Measurements from ENCODE around the gene OR5K2. TPM values are rescaled to one million over a fixed set of nuclear protein-coding genes. Genes with fewer than 3 reads are reported as not detected.

The OR5K2 gene
- polyA plus RNA-seq (2011; rRNA removed) = not detected in 2 replicates
- not detected in 2 replicates for polyA plus RNA-seq (2012; cell fraction: cytosol; rRNA removed)
- polyA plus RNA-seq (2012; cell fraction: nucleus; rRNA removed) = not detected in 2 replicates
- not detected in 3 replicates for polyA plus RNA-seq (2017; fragmentation: RNase III; extraction: RNeasy Plus Mini Kit Qiagen cat#74134 plus additional on column Dnase treatment)
- not detected in 2 replicates for polyA minus RNA-seq (2011; rRNA and poly(A)+ RNA removed)

DNA sequence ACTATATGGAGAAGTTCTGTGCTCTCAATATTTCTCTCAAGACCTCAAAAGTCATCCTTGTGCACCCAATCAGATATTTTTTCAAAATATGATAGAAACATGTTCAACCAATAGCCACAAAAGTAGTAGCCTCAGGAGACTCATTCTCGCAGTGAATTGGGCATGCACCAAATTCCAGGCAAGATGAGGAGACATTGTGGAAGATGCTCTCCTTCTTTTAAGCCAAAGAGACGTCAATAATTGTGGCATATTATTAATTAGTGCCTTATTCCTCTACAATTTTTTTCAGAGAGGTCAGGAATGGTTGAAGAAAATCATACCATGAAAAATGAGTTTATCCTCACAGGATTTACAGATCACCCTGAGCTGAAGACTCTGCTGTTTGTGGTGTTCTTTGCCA is at the start of gene OR5K2:
Gene OR5K2 (plus strand): TSS at position 301 of the 400 bp plus-strand sequence. CDS start 0 bp downstream, at position 301.
- ATAC-seq = no peak
- no peak for FAIRE-seq
- H3K9me3 ChIP-seq = no peaks in the 10 kb centered on the region
- DNase-seq (ENCODE audit: low read depth in 1 of 2, low spot score in 1 of 2) = no peak
- 28% methylated on average over 2 of the region's 2 CpGs for WGBS (ENCODE audit: missing lambda C conversion rate)
- TF ChIP-seq SMC3 (IDR thresholded peaks at IDR 0.05) (no peak), HOXB13 (CRISPR knock-in tag; IDR thresholded peaks at IDR 0.05; ENCODE audit: low read depth) (no peak), GATA3 (IDR thresholded peaks at IDR 0.05; ENCODE audit: borderline replicate concordance) (no peak), JUNB (IDR thresholded peaks at IDR 0.05) (no peak), RNF2 (IDR thresholded peaks at IDR 0.05; ENCODE audit: borderline replicate concordance, low read depth) (no peak), HEYL (CRISPR knock-in tag; IDR thresholded peaks at IDR 0.05) (no peak), NR3C1 (IDR thresholded peaks at IDR 0.05) (no peak), POLR2A (IDR thresholded peaks at IDR 0.05; ENCODE audit: low read length) (no peak), TP53 (CRISPR knock-in tag; IDR thresholded peaks at IDR 0.05) (no peak), TFCP2L1 (CRISPR knock-in tag; IDR thresholded peaks at IDR 0.05) (no peak), RFX5 (IDR thresholded peaks at IDR 0.05) (no peak), RARB (CRISPR knock-in tag; IDR thresholded peaks at IDR 0.05) (no peak), CEBPB (IDR thresholded peaks at IDR 0.05) (no peak)
- TF ChIP-seq, protein P1, sequence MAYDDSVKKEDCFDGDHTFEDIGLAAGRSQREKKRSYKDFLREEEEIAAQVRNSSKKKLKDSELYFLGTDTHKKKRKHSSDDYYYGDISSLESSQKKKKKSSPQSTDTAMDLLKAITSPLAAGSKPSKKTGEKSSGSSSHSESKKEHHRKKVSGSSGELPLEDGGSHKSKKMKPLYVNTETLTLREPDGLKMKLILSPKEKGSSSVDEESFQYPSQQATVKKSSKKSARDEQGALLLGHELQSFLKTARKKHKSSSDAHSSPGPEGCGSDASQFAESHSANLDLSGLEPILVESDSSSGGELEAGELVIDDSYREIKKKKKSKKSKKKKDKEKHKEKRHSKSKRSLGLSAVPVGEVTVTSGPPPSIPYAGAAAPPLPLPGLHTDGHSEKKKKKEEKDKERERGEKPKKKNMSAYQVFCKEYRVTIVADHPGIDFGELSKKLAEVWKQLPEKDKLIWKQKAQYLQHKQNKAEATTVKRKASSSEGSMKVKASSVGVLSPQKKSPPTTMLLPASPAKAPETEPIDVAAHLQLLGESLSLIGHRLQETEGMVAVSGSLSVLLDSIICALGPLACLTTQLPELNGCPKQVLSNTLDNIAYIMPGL (CRISPR knock-in tag; IDR thresholded peaks at IDR 0.05; ENCODE audit: borderline replicate concordance) = no peak
- TF ChIP-seq, protein P2, sequence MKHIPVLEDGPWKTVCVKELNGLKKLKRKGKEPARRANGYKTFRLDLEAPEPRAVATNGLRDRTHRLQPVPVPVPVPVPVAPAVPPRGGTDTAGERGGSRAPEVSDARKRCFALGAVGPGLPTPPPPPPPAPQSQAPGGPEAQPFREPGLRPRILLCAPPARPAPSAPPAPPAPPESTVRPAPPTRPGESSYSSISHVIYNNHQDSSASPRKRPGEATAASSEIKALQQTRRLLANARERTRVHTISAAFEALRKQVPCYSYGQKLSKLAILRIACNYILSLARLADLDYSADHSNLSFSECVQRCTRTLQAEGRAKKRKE (CRISPR knock-in tag; IDR thresholded peaks at IDR 0.05; ENCODE audit: low read depth) = no peak
- no peak within 1 kb of the TSS for H3K4me3 ChIP-seq
- H3K27ac ChIP-seq = no peak within 1 kb of the TSS
- H3K4me1 ChIP-seq = no peaks in the 10 kb centered on the region
- ChIA-PET CTCF (no interaction called here), POLR2A (no interaction called here)
- H3K4me2 ChIP-seq = no peak within 1 kb of the TSS

DNA sequence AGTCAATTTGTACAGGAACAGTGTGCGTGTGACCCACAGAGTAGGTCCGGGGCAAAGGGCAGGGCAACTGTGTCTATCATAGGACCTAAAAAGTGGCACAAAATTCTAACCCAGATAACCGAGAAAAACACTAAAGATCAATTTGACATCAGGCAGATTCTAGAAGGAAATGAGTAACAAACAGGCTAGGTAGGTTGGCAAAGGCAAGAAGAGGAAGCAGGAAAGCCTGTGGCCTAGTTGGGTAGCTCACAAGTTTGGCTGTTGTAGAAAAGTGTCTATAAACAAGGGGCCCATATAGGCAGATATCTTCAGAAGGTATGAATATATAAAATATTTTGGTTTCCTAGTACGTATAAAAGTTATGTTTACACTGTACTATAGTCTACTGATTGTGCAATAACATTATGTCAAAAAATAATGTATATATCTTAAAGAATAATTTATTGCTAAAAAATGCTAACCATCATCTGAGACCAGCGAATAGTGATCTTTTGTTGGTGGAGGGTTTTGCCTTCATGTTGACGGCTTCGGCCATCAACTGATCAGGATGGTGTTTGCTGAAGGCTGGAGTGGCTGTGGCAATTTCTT is 47.8 kb upstream of the OR5K2 start:
- no peaks in the 10 kb centered on the region for H3K4me1 ChIP-seq
- H3K9me3 ChIP-seq = no peaks in the 10 kb centered on the region
- no peak for FAIRE-seq
- ChIA-PET POLR2A (no interaction called here), CTCF (no interaction called here)
- DNase-seq (ENCODE audit: low read depth in 1 of 2, low spot score in 1 of 2) = no peak
- no peak overlapping the region for H3K27ac ChIP-seq
- 45% methylated on average over 7 of the region's 7 CpGs for WGBS (ENCODE audit: missing lambda C conversion rate)
- no peak for TF ChIP-seq NFE2L2 (conservative IDR thresholded peaks at IDR 0.05; ENCODE audit: low read length)
- TF ChIP-seq, protein P2 (CRISPR knock-in tag; IDR thresholded peaks at IDR 0.05; ENCODE audit: low read depth) = no peak
- no peak for TF ChIP-seq CEBPB (IDR thresholded peaks at IDR 0.05)
- no peak for TF ChIP-seq NPAS2 (CRISPR knock-in tag; IDR thresholded peaks at IDR 0.05; ENCODE audit: borderline replicate concordance)
- TF ChIP-seq, protein P3, sequence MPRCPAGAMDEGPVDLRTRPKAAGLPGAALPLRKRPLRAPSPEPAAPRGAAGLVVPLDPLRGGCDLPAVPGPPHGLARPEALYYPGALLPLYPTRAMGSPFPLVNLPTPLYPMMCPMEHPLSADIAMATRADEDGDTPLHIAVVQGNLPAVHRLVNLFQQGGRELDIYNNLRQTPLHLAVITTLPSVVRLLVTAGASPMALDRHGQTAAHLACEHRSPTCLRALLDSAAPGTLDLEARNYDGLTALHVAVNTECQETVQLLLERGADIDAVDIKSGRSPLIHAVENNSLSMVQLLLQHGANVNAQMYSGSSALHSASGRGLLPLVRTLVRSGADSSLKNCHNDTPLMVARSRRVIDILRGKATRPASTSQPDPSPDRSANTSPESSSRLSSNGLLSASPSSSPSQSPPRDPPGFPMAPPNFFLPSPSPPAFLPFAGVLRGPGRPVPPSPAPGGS (IDR thresholded peaks at IDR 0.05) = no peak
- no peak for TF ChIP-seq CHD4 (IDR thresholded peaks at IDR 0.05; ENCODE audit: borderline replicate concordance)
- no peak for TF ChIP-seq RFX5 (IDR thresholded peaks at IDR 0.05)
- TF ChIP-seq, protein P4, sequence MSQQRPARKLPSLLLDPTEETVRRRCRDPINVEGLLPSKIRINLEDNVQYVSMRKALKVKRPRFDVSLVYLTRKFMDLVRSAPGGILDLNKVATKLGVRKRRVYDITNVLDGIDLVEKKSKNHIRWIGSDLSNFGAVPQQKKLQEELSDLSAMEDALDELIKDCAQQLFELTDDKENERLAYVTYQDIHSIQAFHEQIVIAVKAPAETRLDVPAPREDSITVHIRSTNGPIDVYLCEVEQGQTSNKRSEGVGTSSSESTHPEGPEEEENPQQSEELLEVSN (IDR thresholded peaks at IDR 0.05; ENCODE audit: borderline replicate concordance, low read depth) = no peak
- H3K4me2 ChIP-seq = no peak overlapping the region
- ATAC-seq = no peak
- no peak overlapping the region for H3K4me3 ChIP-seq
